Keratinocyte (primary cell): ENCODE data around the gene TNIK.

Experiments
- CTCF ChIP-seq, 3 experiments: IDR thresholded peaks in 1 of 3; conservative IDR thresholded peaks in 1 of 3; optimal IDR thresholded peaks in 1 of 3; 2 replicates in 2 of 3; 3 replicates in 1 of 3; pipeline versions ENCODE3 to v1.5.1; 2011; ENCODE audit warnings: low read length in 3 of 3, mild to moderate bottlenecking in 3 of 3, moderate library complexity in 2 of 3, control low read depth in 1 of 3, inconsistent platforms in 1 of 3; ENCODE audit not compliant: insufficient read depth in 2 of 3; ENCODE audit errors: extremely low read depth in 1 of 3
- EZH2 ChIP-seq: IDR thresholded peaks from one replicate; pipeline ENCODE4 v1.6.1; 2012; ENCODE audit warnings: inconsistent platforms, mild to moderate bottlenecking, low read length, moderate library complexity

GRCh38 chr3:171169443-171169842, 290.8 kb downstream of the TNIK start:
- TF ChIP-seq CTCF (optimal IDR thresholded peaks at IDR 0.05 in 1 of 3, IDR thresholded peaks at IDR 0.05 in 1 of 3, conservative IDR thresholded peaks at IDR 0.05 in 1 of 3; ENCODE audit: extremely low read depth in 1 of 3, insufficient read depth in 2 of 3, low read length in 3 of 3) = no peak
- no peak for TF ChIP-seq EZH2
